Measurements from ENCODE around the gene PABPN1L. TPM values are rescaled to one million over a fixed set of nuclear protein-coding genes. Genes with fewer than 3 reads are reported as not detected.

The PABPN1L gene
- total and polyA plus RNA-seq, 9 of the 15 experiments (the other 6 are each of a cell fraction or from before 2014, with no cell fraction given) = 0.11 to 0.32 TPM; not detected in 7

GRCh38 chr16:88839026-88839529 lies 27.4 kb downstream of the PABPN1L start (continued):
- peak; percentile 38; the same call in 1 of the 2 replicates for TF ChIP-seq SAFB (IDR thresholded peaks at IDR 0.05; ENCODE audit: borderline replicate concordance, low read depth, low read length)
- peak; percentile 61 for TF ChIP-seq SP1 (CRISPR knock-in tag; IDR thresholded peaks at IDR 0.05)
- peak; percentile 77 for TF ChIP-seq TFAP4 (CRISPR knock-in tag; IDR thresholded peaks at IDR 0.05; ENCODE audit: borderline replicate concordance)
- no peak for TF ChIP-seq SMARCA5 (IDR thresholded peaks at IDR 0.05)
- no peak for TF ChIP-seq BRD9 (IDR thresholded peaks at IDR 0.05; ENCODE audit: low read depth, partially characterized antibody)
- no peak for TF ChIP-seq MAFG (tag; conservative IDR thresholded peaks at IDR 0.05)
- TF ChIP-seq MXD1 (CRISPR knock-in tag; IDR thresholded peaks at IDR 0.05; ENCODE audit: borderline replicate concordance, poor library complexity, severe bottlenecking) = no peak
- no peak for TF ChIP-seq RBM25 (IDR thresholded peaks at IDR 0.05; ENCODE audit: low read depth, low read length, severe bottlenecking)
- TF ChIP-seq CBX3 (IDR thresholded peaks at IDR 0.05; ENCODE audit: borderline replicate concordance in 1 of 2, low read length in 2 of 2) = peak in 1 of 2 experiments; percentile 82; a peak in 1 of 3 replicates
- TF ChIP-seq NFIX (CRISPR knock-in tag; IDR thresholded peaks at IDR 0.05; ENCODE audit: low read depth) = no peak
- no peak for TF ChIP-seq ZFPM2 (CRISPR knock-in tag; IDR thresholded peaks at IDR 0.05)
- TF ChIP-seq PRMT5 (CRISPR knock-in tag; IDR thresholded peaks at IDR 0.05) = no peak
- TF ChIP-seq KDM5B (IDR thresholded peaks at IDR 0.05; ENCODE audit: insufficient replicate concordance, low read depth, low read length) = no peak
- no peak for TF ChIP-seq ATF2 (CRISPR knock-in tag; IDR thresholded peaks at IDR 0.05)
- no peak for TF ChIP-seq SRSF7 (optimal IDR thresholded peaks at IDR 0.05; ENCODE audit: low read depth, low read length)
- no peak for TF ChIP-seq ZNF146 (CRISPR knock-in tag; IDR thresholded peaks at IDR 0.05; ENCODE audit: unreplicated experiment)
- no peak for TF ChIP-seq FOS (IDR thresholded peaks at IDR 0.05; ENCODE audit: extremely low read depth, insufficient read length)
- TF ChIP-seq ZNF512 (tag; IDR thresholded peaks at IDR 0.05) = no peak
- no peak for TF ChIP-seq ZNF197 (CRISPR knock-in tag; IDR thresholded peaks at IDR 0.05; ENCODE audit: low read depth)
- no peak for TF ChIP-seq RBM17 (IDR thresholded peaks at IDR 0.05; ENCODE audit: borderline replicate concordance, low read depth, low read length)
- peak in 1 of 2 experiments; percentile 24; a peak in 1 of 4 replicates for TF ChIP-seq RCOR1 (IDR thresholded peaks at IDR 0.05; ENCODE audit: borderline replicate concordance in 1 of 2, low read depth in 2 of 2, low read length in 2 of 2)
- TF ChIP-seq BRF2 (IDR thresholded peaks at IDR 0.05; ENCODE audit: borderline replicate concordance, insufficient read depth, insufficient read length) = no peak

Measured in K562 (cell line).